Forelimb muscle (tissue), 1 donor: Measurements from ENCODE around the gene L1CAM. TPM values are rescaled to one million over a fixed set of nuclear protein-coding genes. Genes with fewer than 3 reads are reported as not detected.

Experiments
- DNase-seq: peaks from one replicate; pipeline ENCODE4 v3.0.0-alpha.2; 2013; ENCODE audit warnings: low read depth
- polyA plus RNA-seq: library from polyadenylated mRNA; unstranded; fragments of 120-200 nt; gene quantifications from one replicate; pipeline ENCODE4 v1.2.1, GENCODE V29; 2013; ENCODE audit not compliant: insufficient read length

The L1CAM gene
- polyA plus RNA-seq, 1 donor, result 1.9 TPM

GRCh38 chrX:153922932-153923857 lies 37.2 kb upstream of the L1CAM start:
- no peak for DNase-seq

GRCh38 chrX:153921511-153922446 lies 35.8 kb upstream of the L1CAM start:
- DNase-seq, result no peak

DNA sequence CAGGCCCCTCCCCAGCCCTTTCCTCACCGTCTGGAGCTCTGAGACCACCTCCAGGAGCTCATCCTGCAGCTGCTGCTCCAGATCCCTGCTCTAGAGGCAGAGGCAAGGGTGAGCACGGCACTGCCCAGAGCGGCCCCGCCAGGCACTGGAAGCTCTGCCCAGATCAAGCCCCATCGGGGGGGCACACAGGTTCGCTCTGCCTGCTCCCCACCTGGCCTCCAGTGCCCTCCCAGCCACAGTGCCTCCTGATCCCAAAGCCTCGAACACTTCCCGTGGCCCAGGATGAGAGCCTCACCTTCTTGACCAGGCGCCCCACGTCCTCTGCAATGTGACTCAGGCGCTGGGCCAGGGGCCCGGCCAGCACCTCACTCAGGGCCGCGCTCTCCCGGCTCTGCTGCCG lies 35.1 kb upstream of the L1CAM start:
- no peak for DNase-seq

DNA sequence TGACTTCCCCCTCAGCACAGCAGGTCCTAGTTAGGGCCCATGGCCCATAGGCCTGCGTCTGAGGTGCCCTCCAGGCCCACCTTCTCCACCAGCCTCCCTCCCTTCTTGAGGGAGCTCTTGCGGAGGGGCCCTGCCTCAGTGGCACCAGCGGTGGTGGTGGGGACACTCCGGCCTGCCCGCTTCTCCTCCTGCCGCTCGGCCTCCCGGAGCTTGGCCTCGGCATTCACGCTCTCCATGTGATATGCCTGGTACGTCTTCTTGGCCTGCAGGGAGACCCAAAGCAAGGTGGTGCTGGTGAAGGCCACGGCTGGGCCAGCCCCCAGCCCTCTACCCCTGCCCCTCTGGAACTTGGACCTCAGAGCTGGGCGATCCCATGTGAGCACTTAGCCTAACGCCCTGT lies 34.6 kb upstream of the L1CAM start:
- no peak for DNase-seq

DNA sequence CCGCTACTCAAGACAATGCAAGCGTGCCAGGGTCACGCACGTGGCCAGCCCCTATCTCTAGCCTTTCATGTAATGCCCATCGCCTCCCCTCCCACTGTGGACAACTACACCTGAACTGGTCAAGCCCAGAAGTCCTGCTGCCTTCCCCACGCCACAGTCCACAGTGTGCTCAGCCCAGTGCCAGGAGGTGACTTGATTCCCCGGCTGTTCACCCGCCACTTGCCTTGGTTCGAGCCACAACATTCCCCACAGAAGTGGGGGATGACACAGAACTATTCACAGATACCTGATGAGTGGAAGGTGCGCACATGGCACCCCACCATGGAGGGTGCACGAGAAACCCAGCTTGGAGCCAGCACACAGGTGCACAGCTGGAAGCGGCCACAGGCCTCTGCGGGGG lies 33.3 kb upstream of the L1CAM start:
- DNase-seq, result no peak

GRCh38 chrX:153917869-153918268 lies 31.9 kb upstream of the L1CAM start:
- DNase-seq, result no peak

DNA sequence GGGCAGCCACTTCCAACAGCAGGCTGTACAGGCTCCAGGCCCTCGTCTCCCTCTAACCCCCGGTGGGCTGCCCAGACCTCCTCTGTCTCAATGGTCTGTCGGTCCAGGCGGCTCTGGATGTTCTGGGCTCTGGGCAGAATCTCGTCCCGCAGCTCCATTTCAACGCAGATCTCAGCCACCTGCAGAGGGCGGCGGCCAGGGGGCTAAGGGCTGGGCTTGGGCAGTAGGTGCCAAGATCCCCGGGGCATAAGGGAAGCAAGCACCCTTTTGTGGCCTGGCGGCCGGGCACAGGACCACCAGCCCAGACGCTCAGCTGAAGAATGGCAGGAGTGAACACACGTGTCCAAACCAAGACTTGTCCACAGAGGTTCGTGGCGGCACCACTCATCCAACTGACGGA lies 27.7 kb upstream of the L1CAM start:
- DNase-seq, result no peak

DNA sequence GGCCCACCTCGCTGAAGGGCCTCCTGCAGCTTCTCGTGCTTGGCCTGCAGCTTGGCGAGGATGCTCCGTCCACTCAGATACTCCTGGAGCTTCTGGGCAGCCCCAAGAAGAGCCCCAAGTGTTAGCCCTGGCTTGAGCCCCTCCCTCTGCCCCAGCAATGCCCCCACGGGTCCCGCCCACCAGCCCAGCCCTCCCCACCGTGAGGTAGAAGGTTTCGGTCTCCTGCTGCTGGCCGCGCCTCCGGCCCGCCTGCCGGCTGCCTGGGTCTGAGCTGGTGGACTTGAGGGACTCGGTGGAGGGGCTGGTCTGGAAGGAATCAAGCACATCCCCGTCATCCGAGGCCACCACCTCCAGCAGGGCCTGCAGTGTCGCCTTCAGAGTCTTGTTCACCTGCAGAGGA lies 27.2 kb upstream of the L1CAM start:
- no peak for DNase-seq

DNA sequence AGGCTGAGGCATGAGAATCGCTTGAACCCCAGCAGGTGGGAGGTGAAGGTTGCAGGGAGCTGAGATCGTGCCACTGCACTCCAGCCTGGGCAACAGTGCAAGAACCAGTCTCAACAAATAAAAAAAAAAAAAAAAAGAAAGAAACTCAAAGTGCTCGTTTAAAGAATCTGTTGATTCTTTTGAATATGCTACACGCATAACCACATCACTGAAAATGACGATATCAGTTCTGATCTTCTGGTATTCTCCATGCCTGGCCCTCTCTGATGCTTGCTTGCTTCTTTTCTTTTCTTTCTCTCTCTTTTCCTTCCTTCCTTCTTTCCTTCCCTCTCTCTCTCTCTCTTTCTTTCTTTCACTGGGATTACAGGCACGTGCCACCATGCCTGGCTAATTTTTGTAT lies 25.8 kb upstream of the L1CAM start:
- no peak for DNase-seq

DNA sequence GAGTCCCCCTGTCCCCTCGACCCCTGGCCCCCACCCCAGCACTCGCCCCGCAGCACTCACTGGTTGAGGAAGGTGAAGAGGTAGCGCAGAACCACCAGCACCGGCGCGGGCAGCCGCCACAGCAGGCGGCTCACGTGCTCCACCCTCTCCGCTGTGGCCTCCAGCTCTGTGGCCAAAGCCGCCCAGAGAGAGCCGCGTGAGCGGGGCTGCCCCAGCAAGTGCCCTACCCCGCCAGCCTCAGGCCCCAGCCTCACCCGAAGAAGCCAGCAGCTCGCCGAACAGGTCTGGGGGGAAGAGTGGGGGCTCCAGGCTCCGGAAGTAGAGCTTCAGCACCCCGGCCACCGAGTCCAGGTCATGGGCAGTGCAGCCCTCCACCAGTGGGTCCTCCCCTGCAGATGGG lies 24.5 kb upstream of the L1CAM start:
- DNase-seq, result no peak

DNA sequence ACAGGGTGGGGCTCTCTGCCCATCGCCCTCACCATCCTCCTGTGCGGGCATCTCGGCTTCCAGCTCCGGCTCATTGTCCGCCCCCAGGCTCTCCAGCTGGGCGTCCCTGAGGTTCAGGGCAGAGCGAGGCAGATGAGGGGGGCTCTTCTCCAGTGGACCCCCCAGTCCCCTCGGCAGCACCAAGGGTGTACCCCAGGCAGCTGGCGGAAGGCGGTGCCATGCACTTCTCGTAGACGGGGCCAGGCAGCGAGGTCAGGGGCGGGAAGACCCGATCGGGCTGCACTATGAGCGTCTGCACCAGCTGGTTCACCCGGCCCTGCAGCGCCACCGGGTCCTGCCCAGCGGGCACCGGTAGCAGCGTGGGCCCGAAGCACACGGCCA lies 24.0 kb upstream of the L1CAM start:
- no peak for DNase-seq

- no peak for DNase-seq
Observed at GRCh38 chrX:153909024-153909979, 23.3 kb upstream of the L1CAM start.

- DNase-seq, result no peak
Observed at GRCh38 chrX:153908219-153908860, 22.4 kb upstream of the L1CAM start.

- no peak for DNase-seq
Observed at GRCh38 chrX:153907456-153907855, 21.5 kb upstream of the L1CAM start.

- no peak for DNase-seq
Observed at GRCh38 chrX:153906126-153906917, 20.3 kb upstream of the L1CAM start.

- no peak for DNase-seq
Observed at GRCh38 chrX:153905481-153906095, 19.6 kb upstream of the L1CAM start.

DNA sequence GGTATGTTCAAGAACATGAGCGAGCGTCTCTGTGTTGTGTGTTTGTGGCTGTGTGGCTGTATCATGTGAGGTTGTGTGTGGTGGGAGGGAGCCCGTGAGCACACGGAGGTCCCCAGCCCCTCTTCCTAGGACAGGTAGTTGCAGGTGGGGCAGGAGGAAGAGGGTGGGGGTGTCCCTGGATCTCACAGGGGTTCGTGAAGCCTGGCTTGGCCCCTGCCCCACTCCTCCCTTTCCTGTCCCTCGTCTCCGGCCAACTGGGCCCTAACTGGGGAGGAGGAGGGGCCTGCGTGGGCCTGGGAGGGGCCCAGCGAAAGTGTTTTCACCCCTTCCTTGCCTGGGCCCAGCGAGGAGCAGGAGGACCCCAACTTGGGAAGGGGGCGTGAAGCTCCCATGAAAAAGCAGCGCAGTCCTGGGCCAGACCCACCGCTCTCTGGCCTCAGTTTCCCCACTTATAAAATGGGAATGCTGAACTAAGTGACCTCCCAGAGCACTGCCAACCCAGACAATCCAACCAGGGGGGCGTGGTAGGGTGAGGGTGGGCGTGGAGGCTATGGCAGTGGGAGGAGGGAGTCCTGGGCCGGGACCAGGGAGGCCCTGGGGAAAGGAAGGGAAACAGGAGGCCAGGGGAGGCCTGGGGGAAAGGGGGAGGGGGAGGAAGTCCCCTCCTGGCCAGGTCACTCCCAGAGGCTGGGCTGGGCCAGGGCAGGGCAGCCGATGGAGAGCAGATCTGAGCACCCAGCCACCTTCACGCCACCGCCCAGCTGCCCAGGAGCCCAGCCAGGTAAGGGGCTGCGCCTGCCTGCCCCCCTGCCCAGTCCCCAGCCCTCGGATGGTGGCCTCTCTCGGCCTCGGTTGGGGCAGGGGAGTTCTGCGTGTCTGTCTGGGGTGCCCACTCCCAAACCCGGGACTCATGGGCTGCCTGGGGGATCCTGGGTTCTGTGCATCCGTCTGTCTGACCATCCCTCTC lies 18.3 kb upstream of the L1CAM start, which contains the start of gene AVPR2:
AVPR2 (plus strand) TSS at position 683 of the 967 bp plus-strand sequence. CDS start 473 bp downstream, outside the sequence.
- DNase-seq, result no peak

GRCh38 chrX:153903238-153903980 lies 17.4 kb upstream of the L1CAM start:
- no peak for DNase-seq
